Stimulated activated CD8-positive, alpha-beta memory T cell treated with anti-CD3 and anti-CD28 coated beads, Interleukin-4, amount 100 ng/mL, for 48 hours (primary cell): Measurements from ENCODE around the gene HYDIN.
A peak's percentile ranks its signal among the peaks of the same experiment; 100 is the strongest.

Source experiments
- DNase-seq: peaks from one replicate; pipeline ENCODE4 v3.0.0-alpha.2; 2020

HYDIN gene

GRCh38 chr16:70784692-70785555, 445.6 kb downstream of the HYDIN start:
- DNase-seq = no peak

- no peak for DNase-seq
Measured at GRCh38 chr16:70782237-70782636, 448.3 kb downstream of the HYDIN start.

- DNase-seq = no peak
Measured at GRCh38 chr16:70781800-70782199, 448.7 kb downstream of the HYDIN start.

GRCh38 chr16:70780546-70780945, 450.0 kb downstream of the HYDIN start:
- DNase-seq = no peak

GRCh38 chr16:70779361-70779760, 451.2 kb downstream of the HYDIN start:
- no peak for DNase-seq

GRCh38 chr16:70778901-70779309, 451.6 kb downstream of the HYDIN start:
- no peak for DNase-seq

GRCh38 chr16:70777973-70778406, 452.5 kb downstream of the HYDIN start:
- DNase-seq = no peak

GRCh38 chr16:70777496-70777895, 453.0 kb downstream of the HYDIN start:
- DNase-seq = no peak

GRCh38 chr16:70775399-70775798, 455.1 kb downstream of the HYDIN start:
- no peak for DNase-seq

- no peak for DNase-seq
Measured at GRCh38 chr16:70774261-70774660, 456.3 kb downstream of the HYDIN start.

GRCh38 chr16:70772493-70772892, 458.0 kb downstream of the HYDIN start:
- no peak for DNase-seq

- DNase-seq = peak; percentile 83
Measured at GRCh38 chr16:70770626-70771552, 459.6 kb downstream of the HYDIN start.

GRCh38 chr16:70770291-70770625, 460.3 kb downstream of the HYDIN start:
- DNase-seq = no peak

GRCh38 chr16:70769761-70770160, 460.8 kb downstream of the HYDIN start:
- DNase-seq = no peak

GRCh38 chr16:70769131-70769530, 461.4 kb downstream of the HYDIN start:
- DNase-seq = no peak

GRCh38 chr16:70768203-70768580, 462.3 kb downstream of the HYDIN start:
- DNase-seq = no peak

- DNase-seq = no peak
Measured at GRCh38 chr16:70767377-70768202, 462.9 kb downstream of the HYDIN start.

- no peak for DNase-seq
Measured at GRCh38 chr16:70766658-70767057, 463.9 kb downstream of the HYDIN start.

GRCh38 chr16:70766176-70766575, 464.3 kb downstream of the HYDIN start:
- DNase-seq = no peak

GRCh38 chr16:70765491-70765890, 465.0 kb downstream of the HYDIN start:
- no peak for DNase-seq

GRCh38 chr16:70764632-70765031, 465.9 kb downstream of the HYDIN start:
- DNase-seq = no peak

- no peak for DNase-seq
Measured at GRCh38 chr16:70760221-70760620, 470.3 kb downstream of the HYDIN start.

- DNase-seq = no peak
Measured at GRCh38 chr16:70759666-70760065, 470.9 kb downstream of the HYDIN start.
